ENCODE results near the gene ARFGAP3.

ARFGAP3 gene

DNA sequence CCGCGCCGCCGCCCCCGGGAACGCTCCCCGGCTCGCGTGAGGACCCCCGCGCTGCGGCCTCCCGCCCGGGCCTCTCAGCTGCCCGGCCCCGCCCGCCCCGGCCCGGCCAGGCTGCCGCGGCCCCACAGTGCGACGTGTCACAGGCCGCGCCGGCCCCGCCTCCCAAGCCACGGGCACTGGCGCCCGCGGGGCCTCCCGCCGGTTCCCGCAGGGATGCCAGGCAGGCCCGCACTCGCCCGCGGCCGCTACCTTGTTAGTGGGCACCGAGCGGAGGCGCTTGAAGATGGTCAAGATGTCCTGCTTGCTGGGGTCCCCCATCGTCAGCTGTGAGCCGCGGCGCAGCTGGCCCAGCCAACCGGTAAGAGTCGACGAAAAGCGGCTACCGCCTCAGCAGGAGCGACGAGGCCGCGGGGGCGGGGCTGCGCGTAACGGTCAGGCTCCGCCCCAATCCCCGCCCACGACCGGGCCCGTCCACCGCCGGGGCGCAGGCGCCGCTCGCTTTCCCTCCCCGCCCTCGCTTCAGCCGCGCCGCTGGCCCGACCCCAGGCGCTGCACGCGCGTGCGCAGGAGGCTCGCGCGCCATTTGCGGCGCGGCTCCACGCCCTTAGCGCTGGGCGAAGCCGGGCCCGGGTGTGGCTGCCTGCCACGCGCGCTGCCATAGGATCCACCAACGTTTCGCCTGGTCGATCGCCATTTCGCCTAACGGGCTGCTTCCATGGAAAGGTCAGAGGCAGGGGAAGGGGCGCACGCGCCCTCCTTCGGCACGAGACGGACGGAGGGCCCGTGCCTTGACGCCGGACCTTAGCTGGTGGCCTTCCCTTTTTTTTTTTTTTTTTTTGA is at the start of gene ARFGAP3:
TSS of gene ARFGAP3 (minus strand) at position 409 of the 840 bp plus-strand sequence. CDS start at position 318, 91 bp downstream.
- peak; percentile 83 to 95 for DNase-seq (ENCODE audit: low read depth in 2 of 2)

DNA sequence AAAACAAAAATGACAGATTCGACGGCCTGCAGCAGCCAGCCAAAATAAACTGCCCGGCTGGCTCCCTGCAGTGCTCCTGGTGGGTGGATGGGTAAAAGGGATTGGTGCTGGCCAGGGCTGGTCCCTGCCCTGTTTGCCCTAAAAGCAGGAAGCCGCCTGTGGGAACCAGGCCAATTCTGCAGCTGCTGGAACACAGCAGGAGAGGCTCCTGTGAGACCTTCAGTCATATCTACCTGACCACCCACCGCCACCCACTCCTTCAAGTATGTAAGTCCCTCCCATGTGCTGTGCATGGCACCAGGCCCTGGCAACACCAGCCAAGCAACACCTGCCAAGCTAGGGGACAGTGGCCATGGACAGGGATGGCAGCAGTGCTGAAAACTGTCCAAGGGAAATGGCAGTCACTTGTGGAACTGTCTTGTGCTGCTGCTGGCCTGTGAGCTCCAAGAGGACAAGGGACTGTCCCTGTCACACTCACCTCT is 48.7 kb upstream of the ARFGAP3 start:
- DNase-seq (ENCODE audit: low read depth in 2 of 2): no peak

DNA sequence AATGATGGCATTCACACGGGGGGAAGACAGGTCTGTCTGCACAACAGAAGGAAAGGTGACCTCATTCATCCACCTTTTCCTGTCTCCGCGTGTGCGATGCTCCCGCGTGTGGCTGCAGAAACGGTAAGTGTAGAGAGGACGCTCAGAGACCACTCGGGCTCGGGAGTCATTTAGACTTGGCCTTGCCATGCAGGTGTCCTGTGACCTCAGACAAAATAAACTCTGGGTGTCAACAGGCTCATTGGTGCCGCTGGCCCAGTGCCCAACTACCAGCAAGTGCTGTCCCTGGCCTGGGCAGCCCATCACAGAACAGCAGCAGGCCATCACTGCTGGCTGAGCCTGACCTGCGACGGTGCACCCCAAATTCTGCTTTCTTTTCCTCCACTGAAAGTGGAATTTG is 48.1 kb upstream of the ARFGAP3 start:
- no peak for DNase-seq (ENCODE audit: low read depth in 2 of 2)

- no peak for DNase-seq (ENCODE audit: low read depth in 2 of 2)
Observed at GRCh38 chr22:42904050-42904449, 47.0 kb upstream of the ARFGAP3 start.

GRCh38 chr22:42902875-42903510 is 45.9 kb upstream of the ARFGAP3 start:
- DNase-seq (ENCODE audit: low read depth in 2 of 2): no peak

- DNase-seq (ENCODE audit: low read depth in 2 of 2): no peak
Observed at GRCh38 chr22:42901790-42902508, 44.9 kb upstream of the ARFGAP3 start.

DNA sequence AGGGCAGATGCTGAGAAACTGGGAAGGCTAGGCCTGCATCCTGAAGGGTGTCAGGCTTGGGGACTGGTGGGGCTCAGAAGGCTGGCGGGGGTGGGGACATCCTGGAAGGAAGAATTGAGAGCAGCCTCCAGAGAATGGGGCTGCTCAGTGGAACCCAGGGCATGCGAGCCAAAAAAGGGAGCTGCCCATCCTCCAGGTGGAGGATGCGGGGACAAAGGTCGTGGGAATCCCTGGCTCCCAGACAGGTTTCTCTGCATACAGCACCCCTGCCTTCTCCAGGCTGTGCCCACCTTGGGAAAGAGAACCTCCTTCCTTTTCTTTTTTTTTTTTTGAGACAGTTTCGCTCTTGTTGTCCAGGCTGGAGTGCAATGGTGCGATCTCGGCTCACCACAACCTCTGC is 40.9 kb upstream of the ARFGAP3 start:
- DNase-seq (ENCODE audit: low read depth in 2 of 2): no peak

GRCh38 chr22:42895541-42895981 is 38.5 kb upstream of the ARFGAP3 start:
- DNase-seq (ENCODE audit: low read depth in 2 of 2): no peak

DNA sequence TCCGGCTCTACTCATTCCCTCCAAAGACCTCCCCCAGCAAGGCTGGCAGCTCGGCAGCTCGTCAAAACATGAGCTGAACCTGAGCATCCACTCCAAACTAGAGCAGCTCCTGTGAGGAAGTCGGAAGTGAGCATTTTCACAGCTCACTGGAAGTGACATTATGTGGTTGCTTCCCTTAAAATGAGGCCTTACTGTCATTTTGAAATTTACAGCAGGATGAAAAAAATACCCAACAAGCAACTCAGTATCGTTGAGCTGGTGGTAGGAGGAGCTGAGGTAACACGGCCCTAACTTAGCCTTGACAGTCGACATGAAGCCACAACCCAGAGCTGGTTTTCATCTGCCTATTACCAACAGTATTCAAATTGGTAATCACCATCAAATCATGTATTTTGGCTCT is 38.0 kb upstream of the ARFGAP3 start:
- DNase-seq (ENCODE audit: low read depth in 2 of 2): no peak

- DNase-seq (ENCODE audit: low read depth in 2 of 2): no peak
Observed at GRCh38 chr22:42893371-42894150, 36.5 kb upstream of the ARFGAP3 start.

GRCh38 chr22:42892571-42893316 is 35.7 kb upstream of the ARFGAP3 start:
- no peak for DNase-seq (ENCODE audit: low read depth in 2 of 2)

GRCh38 chr22:42892156-42892555 is 35.1 kb upstream of the ARFGAP3 start:
- DNase-seq (ENCODE audit: low read depth in 2 of 2): no peak

GRCh38 chr22:42891696-42892095 is 34.6 kb upstream of the ARFGAP3 start:
- DNase-seq (ENCODE audit: low read depth in 2 of 2): no peak

DNA sequence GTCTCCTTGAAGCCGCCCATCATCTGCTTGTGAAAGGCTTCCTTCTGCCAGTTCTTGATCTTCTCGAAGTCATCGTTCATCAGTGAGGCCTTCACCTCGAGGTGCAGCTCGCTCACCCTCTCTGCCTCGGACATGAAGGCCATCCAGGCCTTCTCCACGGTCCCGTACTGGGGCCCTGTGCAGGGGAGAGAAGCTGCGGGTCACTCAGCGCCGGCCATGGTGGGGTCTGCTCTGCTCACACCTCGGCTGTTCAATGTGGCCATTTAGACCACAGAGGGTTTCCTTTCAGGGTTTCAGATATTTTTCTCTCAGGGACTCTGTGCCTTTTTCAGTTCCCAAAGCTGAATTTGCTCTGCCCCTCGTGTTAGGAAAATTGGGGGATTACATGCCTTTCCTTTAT is 33.9 kb upstream of the ARFGAP3 start:
- no peak for DNase-seq (ENCODE audit: low read depth in 2 of 2)

DNA sequence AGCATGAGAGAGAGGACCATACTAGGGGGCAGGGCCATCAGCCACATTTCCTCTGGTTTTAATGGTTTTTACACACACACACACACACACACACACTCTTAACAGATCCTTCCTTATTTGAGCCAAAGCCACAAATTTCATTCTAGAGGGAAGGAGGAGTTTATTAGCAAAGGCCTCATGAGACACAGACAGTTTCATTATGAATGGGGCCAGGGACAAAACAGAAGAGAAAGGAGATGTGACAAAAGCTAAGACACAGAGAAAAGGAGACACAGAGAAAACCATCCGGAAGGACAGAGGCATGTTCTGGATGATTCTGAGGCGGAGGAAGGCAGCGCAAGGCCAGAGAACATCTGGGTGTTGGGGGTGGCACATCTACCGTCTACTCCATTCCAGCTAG is 32.2 kb upstream of the ARFGAP3 start:
- DNase-seq (ENCODE audit: low read depth in 2 of 2): no peak

DNA sequence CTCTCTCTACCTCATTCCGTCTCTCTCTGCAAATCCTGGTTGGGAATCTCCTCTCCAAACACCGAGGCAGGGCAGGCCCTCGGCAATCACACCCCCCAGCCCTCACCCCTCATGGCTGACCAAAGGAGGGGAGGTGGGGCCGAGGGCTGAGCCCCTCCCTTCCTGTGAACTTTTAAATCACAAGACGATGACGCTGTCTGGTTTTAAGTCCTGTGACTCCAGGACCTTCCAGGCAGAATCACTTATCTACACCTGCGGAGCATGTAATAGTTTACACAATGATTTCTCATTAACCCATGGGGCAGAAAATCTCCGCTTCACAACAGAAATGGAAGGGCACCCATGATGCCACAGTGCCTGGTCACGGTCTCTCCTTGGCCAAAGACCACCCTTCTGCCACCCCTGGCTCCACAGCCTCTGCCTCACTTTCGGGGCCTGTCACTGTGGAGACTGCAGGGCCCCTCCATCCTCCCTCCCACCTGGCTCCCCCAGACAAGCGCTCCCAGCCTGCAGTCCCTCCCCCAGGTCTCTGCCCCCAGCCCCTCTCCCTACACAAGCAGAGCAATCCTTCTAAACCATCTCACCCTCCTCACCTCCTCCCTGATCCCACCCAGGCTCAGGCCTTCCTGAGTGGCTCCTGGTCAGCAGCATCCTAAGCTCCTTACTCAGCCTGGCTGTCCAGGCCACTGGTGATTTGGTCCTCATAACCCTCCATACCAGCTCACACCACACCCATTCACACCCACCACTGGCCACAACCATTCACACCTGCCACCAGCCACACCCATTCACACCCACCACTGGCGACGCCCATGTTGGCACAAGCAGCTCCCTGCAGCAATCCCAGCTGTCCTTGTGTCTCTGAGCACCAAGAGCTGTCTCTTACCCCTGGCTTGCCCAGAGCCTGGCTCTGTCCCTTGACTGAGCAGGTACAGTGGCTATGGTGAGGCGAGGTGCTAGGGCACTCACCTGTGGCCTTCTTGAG is 30.7 kb upstream of the ARFGAP3 start:
- DNase-seq (ENCODE audit: low read depth in 2 of 2): no peak

DNA sequence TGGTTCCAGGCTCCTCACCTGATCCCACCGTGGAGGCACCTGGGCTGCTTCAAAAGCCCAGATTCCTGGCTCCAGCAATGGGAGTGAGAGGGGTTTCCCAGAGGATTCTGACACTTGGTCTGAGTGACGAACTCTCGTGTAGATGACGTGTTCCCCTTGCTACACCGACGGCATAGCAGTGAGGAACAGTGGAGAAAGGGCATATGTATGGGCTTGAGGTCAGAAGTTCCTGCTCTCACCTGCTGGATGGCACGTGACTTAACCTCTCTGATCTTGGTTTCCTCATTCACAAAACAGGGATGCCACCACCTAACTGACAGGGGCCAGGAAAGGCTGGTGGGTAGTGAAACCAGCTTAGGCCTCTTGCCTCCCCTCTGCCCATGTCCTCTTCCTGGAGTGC is 30.0 kb upstream of the ARFGAP3 start:
- DNase-seq (ENCODE audit: low read depth in 2 of 2): no peak

DNA sequence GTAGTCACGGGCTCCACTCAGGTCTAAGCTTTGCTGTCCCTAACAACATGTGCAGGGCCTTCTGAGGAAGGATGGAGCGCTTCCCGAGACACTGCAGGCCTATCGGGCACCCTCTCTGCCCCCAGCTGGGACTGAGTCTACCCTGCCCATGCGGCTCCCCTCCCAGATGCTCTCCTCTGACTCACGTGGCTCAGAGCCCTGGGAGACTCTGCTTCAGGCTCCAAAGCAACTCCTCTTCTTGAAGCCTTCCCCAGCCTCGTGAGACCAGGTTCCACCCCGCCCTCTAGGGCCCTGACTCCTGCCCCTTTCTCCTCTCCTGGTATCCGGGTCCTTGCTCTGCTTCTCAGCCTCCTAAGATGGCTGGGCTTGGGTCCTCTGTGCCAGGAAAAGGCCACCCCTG is 28.4 kb upstream of the ARFGAP3 start:
- DNase-seq (ENCODE audit: low read depth in 2 of 2): no peak

- no peak for DNase-seq (ENCODE audit: low read depth in 2 of 2)
Observed at GRCh38 chr22:42884616-42885375, 27.7 kb upstream of the ARFGAP3 start.
